Upper lobe of left lung (tissue), 4 donors: ENCODE results near the gene UGT1A8.

Experiments used
- POLR2A ChIP-seq, 4 donors: fragments of 450-650 bp; IDR thresholded peaks; one replicate each; pipeline ENCODE4 v1.5.1; 2016 to 2017; ENCODE audit warnings: antibody characterized with exemption in 4 of 4, mild to moderate bottlenecking in 2 of 4
- TF ChIP-seq, protein P1 (sequence below), 6 experiments: fragments of 450-650 bp in 4 of 6; fragments of 200-600 bp in 2 of 6; sonication (generic) in 2 of 6; IDR thresholded peaks; one replicate each; pipeline ENCODE4 v1.5.1; 2016 to 2019; ENCODE audit warnings: antibody characterized with exemption in 6 of 6

DNA sequence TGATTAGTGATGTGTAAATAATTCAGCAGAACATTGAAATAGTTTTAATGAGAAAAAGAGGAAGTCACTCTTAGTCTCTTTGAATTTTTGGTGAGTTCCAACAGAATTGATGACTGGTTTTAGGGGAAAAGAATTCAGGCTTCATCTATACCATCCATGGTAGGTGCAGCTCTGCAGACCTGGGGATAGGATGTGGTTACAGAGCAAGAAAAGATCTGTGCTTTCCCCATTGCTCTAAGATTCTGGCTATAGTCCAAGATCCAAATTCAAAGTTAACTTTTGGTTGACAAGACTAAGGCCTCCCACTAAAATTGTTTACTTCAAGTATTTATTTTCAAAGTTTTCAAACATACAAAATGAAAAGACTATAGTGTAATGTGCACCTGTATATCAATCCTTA lies 22.4 kb downstream of the UGT1A8 start:
- TF ChIP-seq, protein P1, sequence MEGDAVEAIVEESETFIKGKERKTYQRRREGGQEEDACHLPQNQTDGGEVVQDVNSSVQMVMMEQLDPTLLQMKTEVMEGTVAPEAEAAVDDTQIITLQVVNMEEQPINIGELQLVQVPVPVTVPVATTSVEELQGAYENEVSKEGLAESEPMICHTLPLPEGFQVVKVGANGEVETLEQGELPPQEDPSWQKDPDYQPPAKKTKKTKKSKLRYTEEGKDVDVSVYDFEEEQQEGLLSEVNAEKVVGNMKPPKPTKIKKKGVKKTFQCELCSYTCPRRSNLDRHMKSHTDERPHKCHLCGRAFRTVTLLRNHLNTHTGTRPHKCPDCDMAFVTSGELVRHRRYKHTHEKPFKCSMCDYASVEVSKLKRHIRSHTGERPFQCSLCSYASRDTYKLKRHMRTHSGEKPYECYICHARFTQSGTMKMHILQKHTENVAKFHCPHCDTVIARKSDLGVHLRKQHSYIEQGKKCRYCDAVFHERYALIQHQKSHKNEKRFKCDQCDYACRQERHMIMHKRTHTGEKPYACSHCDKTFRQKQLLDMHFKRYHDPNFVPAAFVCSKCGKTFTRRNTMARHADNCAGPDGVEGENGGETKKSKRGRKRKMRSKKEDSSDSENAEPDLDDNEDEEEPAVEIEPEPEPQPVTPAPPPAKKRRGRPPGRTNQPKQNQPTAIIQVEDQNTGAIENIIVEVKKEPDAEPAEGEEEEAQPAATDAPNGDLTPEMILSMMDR (IDR thresholded peaks at IDR 0.05): no peak
- no peak for TF ChIP-seq POLR2A (IDR thresholded peaks at IDR 0.05)
